ENCODE measurements around the gene ARID5B.

ARID5B gene

DNA sequence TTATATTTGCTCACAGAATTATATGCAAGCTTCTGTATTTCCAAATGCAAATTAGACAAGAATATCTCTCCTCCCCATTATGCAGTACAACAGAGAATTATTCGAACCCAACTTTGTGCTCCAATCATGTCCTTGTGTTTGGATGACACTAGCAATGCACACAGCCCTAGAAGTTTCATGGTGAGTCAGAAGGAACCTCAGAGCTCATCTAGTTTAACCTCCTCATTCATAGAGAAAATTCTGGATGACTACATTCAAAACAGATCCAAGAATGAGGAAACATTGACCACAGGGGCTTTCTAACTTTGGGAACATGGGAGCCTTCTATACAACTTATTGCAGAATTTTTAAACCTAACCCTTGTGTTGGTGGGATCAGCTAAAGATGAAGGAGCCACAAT lies 12.8 kb upstream of the ARID5B start:
- H3K4me2 ChIP-seq (ENCODE audit: insufficient read depth, low read length), result no peak overlapping the region
- no peak overlapping the region for H3K4me3 ChIP-seq (ENCODE audit: low read depth in 1 of 2, low read length in 2 of 2)
- no peak overlapping the region for H2AFZ ChIP-seq (ENCODE audit: low read depth, low read length)
- no peaks in the 10 kb centered on the region for H3K79me2 ChIP-seq (ENCODE audit: insufficient read depth, low read length)
- H3K4me1 ChIP-seq (ENCODE audit: insufficient read depth, low read length), result no peaks in the 10 kb centered on the region
- no peak for TF ChIP-seq EZH2 (IDR thresholded peaks at IDR 0.05; ENCODE audit: borderline replicate concordance, low read depth, low read length, severe bottlenecking)
- TF ChIP-seq, protein P1, sequence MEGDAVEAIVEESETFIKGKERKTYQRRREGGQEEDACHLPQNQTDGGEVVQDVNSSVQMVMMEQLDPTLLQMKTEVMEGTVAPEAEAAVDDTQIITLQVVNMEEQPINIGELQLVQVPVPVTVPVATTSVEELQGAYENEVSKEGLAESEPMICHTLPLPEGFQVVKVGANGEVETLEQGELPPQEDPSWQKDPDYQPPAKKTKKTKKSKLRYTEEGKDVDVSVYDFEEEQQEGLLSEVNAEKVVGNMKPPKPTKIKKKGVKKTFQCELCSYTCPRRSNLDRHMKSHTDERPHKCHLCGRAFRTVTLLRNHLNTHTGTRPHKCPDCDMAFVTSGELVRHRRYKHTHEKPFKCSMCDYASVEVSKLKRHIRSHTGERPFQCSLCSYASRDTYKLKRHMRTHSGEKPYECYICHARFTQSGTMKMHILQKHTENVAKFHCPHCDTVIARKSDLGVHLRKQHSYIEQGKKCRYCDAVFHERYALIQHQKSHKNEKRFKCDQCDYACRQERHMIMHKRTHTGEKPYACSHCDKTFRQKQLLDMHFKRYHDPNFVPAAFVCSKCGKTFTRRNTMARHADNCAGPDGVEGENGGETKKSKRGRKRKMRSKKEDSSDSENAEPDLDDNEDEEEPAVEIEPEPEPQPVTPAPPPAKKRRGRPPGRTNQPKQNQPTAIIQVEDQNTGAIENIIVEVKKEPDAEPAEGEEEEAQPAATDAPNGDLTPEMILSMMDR (IDR thresholded peaks at IDR 0.05; ENCODE audit: borderline replicate concordance, extremely low read depth, low read length, poor library complexity, severe bottlenecking), result no peak
- H3K27ac ChIP-seq (ENCODE audit: low read length), result no peak overlapping the region
- no peaks in the 10 kb centered on the region for H3K36me3 ChIP-seq (ENCODE audit: insufficient read depth, low read length)
- H3K27me3 ChIP-seq (ENCODE audit: insufficient read depth, low read length, poor library complexity), result no peaks in the 10 kb centered on the region
- H3K9ac ChIP-seq (ENCODE audit: low read depth, low read length), result no peak overlapping the region
- no peak for DNase-seq
- no peak for ATAC-seq (ENCODE audit: insufficient read depth, low read depth)
- no peaks in the 10 kb centered on the region for H3K9me3 ChIP-seq (ENCODE audit: insufficient read depth, low read length, severe bottlenecking)
- H4K20me1 ChIP-seq (ENCODE audit: insufficient read depth, low read length), result no peaks in the 10 kb centered on the region

DNA sequence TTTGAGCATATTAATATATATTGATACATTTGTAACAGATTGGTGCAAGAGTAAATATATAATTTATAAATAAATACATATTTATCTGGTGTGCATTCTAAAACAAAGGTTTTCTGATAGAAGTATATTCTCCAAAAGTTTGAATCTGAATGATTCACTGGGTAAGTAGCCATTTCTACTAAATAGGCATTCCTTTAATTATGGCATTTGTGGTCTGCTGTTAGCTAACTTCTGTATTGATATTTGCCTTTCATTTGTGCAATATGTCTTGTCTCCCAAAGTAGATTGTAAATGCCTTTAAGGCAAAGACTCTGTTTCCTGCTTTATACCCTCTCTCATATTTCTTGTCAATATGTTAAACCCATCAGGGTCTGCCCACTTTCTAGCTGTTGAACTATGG lies 11.1 kb upstream of the ARID5B start:
- Histone ChIP-seq H3K27ac (ENCODE audit: low read length) (no peak overlapping the region), H4K20me1 (ENCODE audit: insufficient read depth, low read length) (no peaks in the 10 kb centered on the region), H3K4me2 (ENCODE audit: insufficient read depth, low read length) (no peak overlapping the region), H2AFZ (ENCODE audit: low read depth, low read length) (no peak overlapping the region), H3K27me3 (ENCODE audit: insufficient read depth, low read length, poor library complexity) (no peaks in the 10 kb centered on the region), H3K9ac (ENCODE audit: low read depth, low read length) (no peak overlapping the region), H3K79me2 (ENCODE audit: insufficient read depth, low read length) (no peaks in the 10 kb centered on the region), H3K4me3 (ENCODE audit: low read depth in 1 of 2, low read length in 2 of 2) (no peak overlapping the region), H3K4me1 (ENCODE audit: insufficient read depth, low read length) (no peaks in the 10 kb centered on the region), H3K36me3 (ENCODE audit: insufficient read depth, low read length) (no peaks in the 10 kb centered on the region), H3K9me3 (ENCODE audit: insufficient read depth, low read length, severe bottlenecking) (no peaks in the 10 kb centered on the region)
- ATAC-seq (ENCODE audit: insufficient read depth, low read depth) (no peak), DNase-seq (no peak)
- TF ChIP-seq, protein P1 (IDR thresholded peaks at IDR 0.05; ENCODE audit: borderline replicate concordance, extremely low read depth, low read length, poor library complexity, severe bottlenecking), result no peak
- TF ChIP-seq EZH2 (IDR thresholded peaks at IDR 0.05; ENCODE audit: borderline replicate concordance, low read depth, low read length, severe bottlenecking), result no peak

DNA sequence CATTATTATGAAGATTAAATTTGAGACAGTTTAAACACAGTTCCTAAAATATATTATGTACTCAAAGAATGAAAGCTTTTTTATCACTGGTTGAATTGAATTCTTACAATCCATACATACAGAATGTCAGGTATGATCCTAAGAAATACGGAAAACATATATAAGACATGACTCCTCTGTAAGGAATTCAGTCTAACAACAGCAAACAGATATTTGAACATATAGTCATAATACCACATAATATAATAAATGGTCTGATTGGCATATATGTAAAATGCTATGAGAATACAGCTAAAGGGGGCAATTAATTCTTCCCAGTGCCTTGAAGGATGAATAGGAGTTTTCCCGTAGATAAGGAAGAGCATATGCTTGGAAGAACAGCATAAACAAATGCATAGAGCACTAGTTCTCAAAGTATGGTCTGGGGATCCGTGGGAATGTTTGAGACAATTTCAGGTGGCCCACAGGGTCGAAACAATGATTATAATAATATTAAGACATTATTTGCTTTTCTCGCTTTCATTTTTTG lies 10.6 kb upstream of the ARID5B start:
- H3K9me3 ChIP-seq (ENCODE audit: insufficient read depth, low read length, severe bottlenecking), result no peaks in the 10 kb centered on the region
- TF ChIP-seq, protein P1 (IDR thresholded peaks at IDR 0.05; ENCODE audit: borderline replicate concordance, extremely low read depth, low read length, poor library complexity, severe bottlenecking), result no peak
- TF ChIP-seq EZH2 (IDR thresholded peaks at IDR 0.05; ENCODE audit: borderline replicate concordance, low read depth, low read length, severe bottlenecking), result no peak
- H3K79me2 ChIP-seq (ENCODE audit: insufficient read depth, low read length), result no peaks in the 10 kb centered on the region
- H3K4me1 ChIP-seq (ENCODE audit: insufficient read depth, low read length), result no peaks in the 10 kb centered on the region
- H4K20me1 ChIP-seq (ENCODE audit: insufficient read depth, low read length), result no peaks in the 10 kb centered on the region
- no peak overlapping the region for H3K27ac ChIP-seq (ENCODE audit: low read length)
- no peaks in the 10 kb centered on the region for H3K27me3 ChIP-seq (ENCODE audit: insufficient read depth, low read length, poor library complexity)
- H3K4me3 ChIP-seq (ENCODE audit: low read depth in 1 of 2, low read length in 2 of 2), result no peak overlapping the region
- H3K9ac ChIP-seq (ENCODE audit: low read depth, low read length), result no peak overlapping the region
- no peak overlapping the region for H3K4me2 ChIP-seq (ENCODE audit: insufficient read depth, low read length)
- ATAC-seq (ENCODE audit: insufficient read depth, low read depth), result no peak
- DNase-seq, result no peak
- H2AFZ ChIP-seq (ENCODE audit: low read depth, low read length), result no peak overlapping the region
- no peaks in the 10 kb centered on the region for H3K36me3 ChIP-seq (ENCODE audit: insufficient read depth, low read length)
